Measurements from ENCODE around the gene ZNF529. TPM values are rescaled to one million over a fixed set of nuclear protein-coding genes. Genes with fewer than 3 reads are reported as not detected.
A peak's percentile ranks its signal among the peaks of the same experiment; 100 is the strongest.

ZNF529 gene
- total and polyA plus RNA-seq, 10 of the 15 experiments (the other 5 are each of a cell fraction or from before 2014, with no cell fraction given): 1.8 to 12.5 (median 4.5) TPM

- TF ChIP-seq REST (IDR thresholded peaks at IDR 0.05; ENCODE audit: low read depth, low read length): no peak
- peak; percentile 67; the same call in 1 of the 2 replicates for TF ChIP-seq CBX5 (IDR thresholded peaks at IDR 0.05; ENCODE audit: low read depth)
- TF ChIP-seq, protein P1, sequence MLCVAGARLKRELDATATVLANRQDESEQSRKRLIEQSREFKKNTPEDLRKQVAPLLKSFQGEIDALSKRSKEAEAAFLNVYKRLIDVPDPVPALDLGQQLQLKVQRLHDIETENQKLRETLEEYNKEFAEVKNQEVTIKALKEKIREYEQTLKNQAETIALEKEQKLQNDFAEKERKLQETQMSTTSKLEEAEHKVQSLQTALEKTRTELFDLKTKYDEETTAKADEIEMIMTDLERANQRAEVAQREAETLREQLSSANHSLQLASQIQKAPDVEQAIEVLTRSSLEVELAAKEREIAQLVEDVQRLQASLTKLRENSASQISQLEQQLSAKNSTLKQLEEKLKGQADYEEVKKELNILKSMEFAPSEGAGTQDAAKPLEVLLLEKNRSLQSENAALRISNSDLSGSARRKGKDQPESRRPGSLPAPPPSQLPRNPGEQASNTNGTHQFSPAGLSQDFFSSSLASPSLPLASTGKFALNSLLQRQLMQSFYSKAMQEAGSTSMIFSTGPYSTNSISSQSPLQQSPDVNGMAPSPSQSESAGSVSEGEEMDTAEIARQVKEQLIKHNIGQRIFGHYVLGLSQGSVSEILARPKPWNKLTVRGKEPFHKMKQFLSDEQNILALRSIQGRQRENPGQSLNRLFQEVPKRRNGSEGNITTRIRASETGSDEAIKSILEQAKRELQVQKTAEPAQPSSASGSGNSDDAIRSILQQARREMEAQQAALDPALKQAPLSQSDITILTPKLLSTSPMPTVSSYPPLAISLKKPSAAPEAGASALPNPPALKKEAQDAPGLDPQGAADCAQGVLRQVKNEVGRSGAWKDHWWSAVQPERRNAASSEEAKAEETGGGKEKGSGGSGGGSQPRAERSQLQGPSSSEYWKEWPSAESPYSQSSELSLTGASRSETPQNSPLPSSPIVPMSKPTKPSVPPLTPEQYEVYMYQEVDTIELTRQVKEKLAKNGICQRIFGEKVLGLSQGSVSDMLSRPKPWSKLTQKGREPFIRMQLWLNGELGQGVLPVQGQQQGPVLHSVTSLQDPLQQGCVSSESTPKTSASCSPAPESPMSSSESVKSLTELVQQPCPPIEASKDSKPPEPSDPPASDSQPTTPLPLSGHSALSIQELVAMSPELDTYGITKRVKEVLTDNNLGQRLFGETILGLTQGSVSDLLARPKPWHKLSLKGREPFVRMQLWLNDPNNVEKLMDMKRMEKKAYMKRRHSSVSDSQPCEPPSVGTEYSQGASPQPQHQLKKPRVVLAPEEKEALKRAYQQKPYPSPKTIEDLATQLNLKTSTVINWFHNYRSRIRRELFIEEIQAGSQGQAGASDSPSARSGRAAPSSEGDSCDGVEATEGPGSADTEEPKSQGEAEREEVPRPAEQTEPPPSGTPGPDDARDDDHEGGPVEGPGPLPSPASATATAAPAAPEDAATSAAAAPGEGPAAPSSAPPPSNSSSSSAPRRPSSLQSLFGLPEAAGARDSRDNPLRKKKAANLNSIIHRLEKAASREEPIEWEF (IDR thresholded peaks at IDR 0.05; ENCODE audit: insufficient replicate concordance, low read depth, low read length): no peak
- no peak for TF ChIP-seq ZNF274 (IDR thresholded peaks at IDR 0.05; ENCODE audit: insufficient read depth, insufficient read length)
- TF ChIP-seq, protein P2, sequence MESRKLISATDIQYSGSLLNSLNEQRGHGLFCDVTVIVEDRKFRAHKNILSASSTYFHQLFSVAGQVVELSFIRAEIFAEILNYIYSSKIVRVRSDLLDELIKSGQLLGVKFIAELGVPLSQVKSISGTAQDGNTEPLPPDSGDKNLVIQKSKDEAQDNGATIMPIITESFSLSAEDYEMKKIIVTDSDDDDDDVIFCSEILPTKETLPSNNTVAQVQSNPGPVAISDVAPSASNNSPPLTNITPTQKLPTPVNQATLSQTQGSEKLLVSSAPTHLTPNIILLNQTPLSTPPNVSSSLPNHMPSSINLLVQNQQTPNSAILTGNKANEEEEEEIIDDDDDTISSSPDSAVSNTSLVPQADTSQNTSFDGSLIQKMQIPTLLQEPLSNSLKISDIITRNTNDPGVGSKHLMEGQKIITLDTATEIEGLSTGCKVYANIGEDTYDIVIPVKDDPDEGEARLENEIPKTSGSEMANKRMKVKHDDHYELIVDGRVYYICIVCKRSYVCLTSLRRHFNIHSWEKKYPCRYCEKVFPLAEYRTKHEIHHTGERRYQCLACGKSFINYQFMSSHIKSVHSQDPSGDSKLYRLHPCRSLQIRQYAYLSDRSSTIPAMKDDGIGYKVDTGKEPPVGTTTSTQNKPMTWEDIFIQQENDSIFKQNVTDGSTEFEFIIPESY (IDR thresholded peaks at IDR 0.05): no peak
Measured at GRCh38 chr19:36573020-36573894, at the start of gene ZNF529 (continued).

Measured in GM12878 (cell line).